AG09319 (cell line): ENCODE results near the gene ITGB3BP.

Source experiments
- DNase-seq: peaks from one replicate; pipeline ENCODE4 v3.0.0-alpha.2; 2010; ENCODE audit warnings: low read depth; ENCODE audit errors: extremely low read depth
- TF ChIP-seq, protein P1 (sequence below): IDR thresholded peaks from 2 replicates; pipeline ENCODE4 v1.5.1; 2011; ENCODE audit warnings: low read depth, mild to moderate bottlenecking, inconsistent platforms, low read length, moderate library complexity

ITGB3BP gene

DNA sequence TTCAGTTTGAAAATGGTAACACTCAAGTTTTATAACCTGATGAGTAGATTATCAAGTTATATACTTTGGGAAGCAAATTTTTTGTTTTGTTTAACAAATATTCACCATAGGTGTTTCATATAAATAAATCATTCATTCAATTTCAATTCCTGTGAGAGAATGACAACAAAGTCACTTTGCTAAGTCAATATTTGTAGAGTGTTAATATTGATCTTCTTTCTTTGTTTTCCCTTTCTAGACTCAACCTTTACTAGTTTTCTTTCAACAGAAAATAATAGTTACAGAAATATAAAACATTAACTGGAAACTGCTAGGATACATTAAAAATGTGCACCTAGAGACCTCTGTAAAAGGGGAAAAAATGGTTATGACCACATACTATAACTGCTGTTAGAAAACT is 11.4 kb upstream of the ITGB3BP start:
- no peak for DNase-seq
- TF ChIP-seq, protein P1, sequence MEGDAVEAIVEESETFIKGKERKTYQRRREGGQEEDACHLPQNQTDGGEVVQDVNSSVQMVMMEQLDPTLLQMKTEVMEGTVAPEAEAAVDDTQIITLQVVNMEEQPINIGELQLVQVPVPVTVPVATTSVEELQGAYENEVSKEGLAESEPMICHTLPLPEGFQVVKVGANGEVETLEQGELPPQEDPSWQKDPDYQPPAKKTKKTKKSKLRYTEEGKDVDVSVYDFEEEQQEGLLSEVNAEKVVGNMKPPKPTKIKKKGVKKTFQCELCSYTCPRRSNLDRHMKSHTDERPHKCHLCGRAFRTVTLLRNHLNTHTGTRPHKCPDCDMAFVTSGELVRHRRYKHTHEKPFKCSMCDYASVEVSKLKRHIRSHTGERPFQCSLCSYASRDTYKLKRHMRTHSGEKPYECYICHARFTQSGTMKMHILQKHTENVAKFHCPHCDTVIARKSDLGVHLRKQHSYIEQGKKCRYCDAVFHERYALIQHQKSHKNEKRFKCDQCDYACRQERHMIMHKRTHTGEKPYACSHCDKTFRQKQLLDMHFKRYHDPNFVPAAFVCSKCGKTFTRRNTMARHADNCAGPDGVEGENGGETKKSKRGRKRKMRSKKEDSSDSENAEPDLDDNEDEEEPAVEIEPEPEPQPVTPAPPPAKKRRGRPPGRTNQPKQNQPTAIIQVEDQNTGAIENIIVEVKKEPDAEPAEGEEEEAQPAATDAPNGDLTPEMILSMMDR, result no peak

DNA sequence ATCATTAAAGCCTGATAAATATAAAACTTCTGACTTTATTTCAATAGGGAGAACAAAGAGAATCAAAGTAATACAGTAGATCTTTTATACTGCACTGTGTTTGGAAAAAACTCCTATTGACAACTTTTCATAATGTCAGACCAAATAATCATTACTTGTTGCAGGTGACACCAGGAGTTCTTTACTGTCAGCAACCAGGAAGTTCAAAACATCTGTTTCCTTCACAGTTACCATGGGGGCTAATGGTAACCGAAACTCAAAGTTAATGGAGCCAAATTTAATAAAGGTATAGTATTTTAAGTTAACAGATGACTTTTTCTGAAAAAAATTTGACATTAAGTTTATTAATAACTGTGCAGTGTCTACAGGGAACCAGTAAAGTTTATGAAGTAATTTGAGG is 10.9 kb upstream of the ITGB3BP start:
- DNase-seq, result no peak
- TF ChIP-seq, protein P1, result no peak

DNA sequence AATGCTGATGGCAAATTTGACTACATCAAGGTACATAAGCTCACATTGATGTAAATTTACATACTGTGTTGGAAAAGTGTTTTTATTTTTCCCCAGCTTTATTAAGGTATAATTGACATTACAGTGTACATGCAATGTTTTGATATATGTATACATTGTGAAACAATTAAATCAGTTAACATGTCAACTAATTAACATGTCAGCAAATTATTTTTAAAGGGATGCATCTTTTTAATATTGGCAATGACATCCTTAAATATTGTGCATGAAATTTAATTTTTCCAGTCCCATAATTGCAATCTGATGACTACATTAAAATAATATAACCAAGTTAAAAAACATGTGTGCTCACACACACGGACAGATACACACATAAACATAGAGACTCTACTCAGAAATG is 9.7 kb upstream of the ITGB3BP start:
- DNase-seq, result no peak
- TF ChIP-seq, protein P1, result no peak

DNA sequence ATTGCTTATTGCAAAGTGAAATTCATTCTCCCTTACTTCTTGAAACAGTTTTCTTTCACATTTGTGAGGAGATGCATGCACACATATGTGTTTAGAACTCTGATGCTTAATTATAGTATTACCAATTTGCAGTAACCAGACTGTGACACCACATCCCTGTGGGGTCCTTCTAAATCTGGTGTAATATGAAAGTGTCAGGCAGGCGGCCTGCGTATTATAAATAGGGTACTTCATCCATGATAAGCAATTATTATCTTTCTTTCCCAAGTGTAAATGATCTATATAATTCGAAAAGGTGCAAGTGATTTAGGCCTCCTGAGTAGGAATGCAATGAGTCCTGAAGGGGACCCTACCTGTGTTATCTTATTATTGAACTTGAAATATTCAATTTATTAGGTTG is 1.2 kb upstream of the ITGB3BP start:
- TF ChIP-seq, protein P1, result no peak
- DNase-seq, result no peak

DNA sequence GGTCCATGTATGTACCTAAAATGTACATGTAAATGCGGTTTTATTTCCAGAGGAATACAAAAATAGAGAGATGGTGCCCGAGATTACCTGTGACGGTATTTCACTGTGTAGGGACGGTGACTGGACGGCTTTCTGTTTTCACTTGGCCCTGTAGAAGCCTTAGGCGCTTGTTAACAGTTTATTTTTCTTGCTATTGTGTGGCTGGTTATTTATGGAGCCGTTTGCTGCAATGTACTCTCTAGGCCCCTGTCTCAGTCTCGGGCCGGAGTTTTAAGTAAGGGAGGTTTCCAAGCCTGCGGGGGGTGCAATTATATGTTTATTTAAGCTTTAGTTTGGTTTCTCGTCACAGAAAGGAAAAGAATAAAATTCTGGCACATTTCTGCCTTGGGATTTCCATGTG is 713 bp upstream of the ITGB3BP start:
- no peak for DNase-seq
- TF ChIP-seq, protein P1, result no peak

DNA sequence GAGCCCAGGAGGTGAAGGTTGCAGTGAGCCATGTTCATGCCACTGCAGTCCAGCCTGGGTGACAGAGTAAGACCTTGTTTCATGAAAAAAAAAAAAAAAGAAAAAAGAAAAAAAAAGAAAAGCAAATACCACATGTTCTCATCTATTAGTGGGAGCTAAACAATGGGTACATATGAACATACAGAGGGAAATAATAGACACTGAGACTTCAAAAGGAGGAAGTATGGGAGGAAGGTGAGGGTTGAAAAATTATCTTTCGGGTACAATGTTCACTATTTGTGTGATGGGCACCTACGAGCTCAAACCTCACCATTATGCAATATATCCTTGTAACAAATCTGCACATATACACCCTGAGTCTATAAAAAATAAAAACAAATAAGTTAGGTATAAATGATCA is 6.4 kb downstream of the ITGB3BP start:
- DNase-seq, result no peak
- TF ChIP-seq, protein P1, result no peak

DNA sequence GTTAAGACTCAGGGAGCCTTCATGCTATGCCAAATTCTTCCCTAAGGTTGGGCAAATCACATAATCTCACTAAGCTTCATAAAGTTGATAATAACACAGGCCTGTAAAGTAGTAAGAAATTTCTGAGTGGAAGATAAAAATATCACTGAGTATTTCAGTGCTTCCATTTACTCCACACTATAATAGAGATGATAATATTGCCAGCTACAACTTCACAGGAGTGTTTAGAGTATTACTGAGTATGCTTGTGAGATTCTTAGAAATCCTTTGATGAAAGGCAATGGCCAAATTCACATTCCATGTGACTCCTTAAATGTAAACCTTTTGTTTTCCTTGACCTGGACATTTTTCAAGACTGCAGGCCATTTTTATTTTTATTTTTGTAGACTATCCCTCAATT is 10.4 kb downstream of the ITGB3BP start:
- TF ChIP-seq, protein P1, result no peak
- DNase-seq, result no peak
